ACC112 (cell line): ENCODE measurements around the gene PISD.

Experiments used
- H2AFZ ChIP-seq: fragments of 200-600 bp; sonication (generic); one replicate; pipeline ENCODE4 v1.6.0; 2017; ENCODE audit warnings: antibody characterized with exemption, low read length; ENCODE audit not compliant: unreplicated experiment
- H3K27ac ChIP-seq: fragments of 200-600 bp; sonication (generic); 2 replicates; pipeline ENCODE4 v1.5.1; 2014; ENCODE audit warnings: low read depth, mild to moderate bottlenecking, antibody characterized with exemption, low read length, moderate library complexity
- H3K27me3 ChIP-seq: fragments of 200-600 bp; sonication (generic); 2 replicates; pipeline ENCODE4 v1.6.1; 2014; ENCODE audit warnings: mild to moderate bottlenecking, antibody characterized with exemption, low read length, moderate library complexity, mixed read lengths; ENCODE audit not compliant: insufficient read depth
- H3K36me3 ChIP-seq: fragments of 200-600 bp; sonication (generic); 2 replicates; pipeline ENCODE4 v1.6.1; 2016; ENCODE audit warnings: mild to moderate bottlenecking, antibody characterized with exemption, low read length, moderate library complexity, mixed read lengths; ENCODE audit not compliant: insufficient read depth
- H3K4me1 ChIP-seq: fragments of 200-600 bp; sonication (generic); one replicate; pipeline ENCODE4 v1.6.1; 2016; ENCODE audit warnings: low read length, mixed read lengths; ENCODE audit not compliant: insufficient read depth, unreplicated experiment, control insufficient read depth
- H3K4me3 ChIP-seq: fragments of 200-600 bp; sonication (generic); 2 replicates; pipeline ENCODE4 v1.5.1; 2014; ENCODE audit warnings: mild to moderate bottlenecking, low read depth, low read length
- H3K79me2 ChIP-seq: fragments of 200-600 bp; sonication (generic); one replicate; pipeline ENCODE4 v1.6.0; 2016; ENCODE audit warnings: low read length; ENCODE audit not compliant: control insufficient read depth, unreplicated experiment, insufficient read depth

PISD gene

DNA sequence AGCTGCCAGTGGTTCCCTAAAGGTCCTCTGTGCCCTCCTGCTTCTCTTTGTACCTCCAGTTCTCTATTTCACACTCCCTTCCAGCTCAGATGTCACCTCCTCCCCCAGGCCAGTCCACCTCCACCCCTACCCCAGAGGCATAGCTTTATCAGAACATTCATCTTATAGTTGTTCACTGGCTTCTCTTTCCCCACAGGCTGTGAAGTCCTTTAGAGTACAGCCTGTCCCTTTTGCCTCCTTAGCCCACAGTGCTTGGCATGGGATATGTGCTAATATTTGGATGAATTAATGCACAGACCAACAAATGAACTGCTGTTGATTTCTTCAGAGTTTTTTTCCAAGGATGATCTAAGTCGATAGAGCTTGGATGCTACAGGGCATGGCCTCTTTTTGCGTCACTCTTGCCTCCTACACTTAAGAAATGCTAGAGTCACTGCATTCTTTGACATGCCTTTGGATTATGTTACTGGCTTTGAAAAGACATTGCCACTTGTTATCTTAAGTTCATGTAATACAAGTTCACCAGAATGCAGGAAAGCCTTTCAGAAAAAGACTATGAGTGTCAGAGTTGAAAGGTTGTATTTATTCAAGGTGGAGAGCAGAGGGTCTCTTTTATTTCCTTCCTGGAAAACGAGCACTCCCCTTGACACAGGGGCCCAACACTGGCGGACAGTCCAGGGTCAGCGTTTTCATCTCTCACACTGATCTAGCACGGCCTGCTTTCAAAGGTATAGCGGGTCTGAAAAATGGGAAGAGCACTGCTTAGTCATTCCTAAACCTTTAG lies 75.7 kb downstream of the PISD start:
- Histone ChIP-seq H3K27me3 (no peaks in the 10 kb centered on the region), H2AFZ (no peak overlapping the region), H3K27ac (peak overlapping the region; percentile 100), H3K4me3 (no peak overlapping the region), H3K79me2 (no peaks in the 10 kb centered on the region), H3K4me1 (peaks cover 47% of the 10 kb centered on the region), H3K36me3 (peaks cover 7% of the 10 kb centered on the region; the same call in 1 of the 2 replicates)

DNA sequence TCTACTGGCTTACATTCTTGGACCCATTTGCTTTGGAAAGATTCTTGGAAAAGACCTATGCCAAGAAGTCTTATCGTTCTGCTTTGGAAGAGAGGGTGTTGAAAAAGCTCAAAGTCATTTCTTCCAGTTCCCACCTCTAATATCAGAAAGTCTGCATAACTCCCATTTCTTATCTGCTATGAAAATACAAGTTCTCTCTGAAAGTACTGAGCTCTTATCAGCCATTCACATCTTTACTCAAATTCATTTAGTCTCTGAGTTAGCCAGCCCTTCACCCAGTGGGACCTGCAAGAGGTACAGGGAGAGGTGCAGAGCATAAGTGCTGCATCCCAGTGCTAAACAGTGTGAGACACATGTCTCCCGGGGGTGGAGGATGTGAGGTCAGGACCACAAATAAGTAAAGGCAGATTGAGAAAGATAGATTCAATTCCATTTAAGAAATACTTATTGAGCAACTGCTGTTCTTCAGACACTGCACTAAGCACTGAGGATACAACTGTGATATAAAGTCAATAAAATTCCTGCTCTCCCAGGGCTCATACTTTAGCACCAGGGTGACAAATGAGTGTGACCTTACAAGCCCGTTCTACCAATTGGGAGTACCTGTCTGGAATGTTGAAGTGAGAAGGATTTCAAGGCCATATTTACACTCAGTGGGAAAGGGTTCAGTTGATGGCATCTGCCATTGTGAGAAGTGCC lies 76.7 kb downstream of the PISD start:
- Histone ChIP-seq H3K4me1 (peaks cover 47% of the 10 kb centered on the region), H3K27ac (peak overlapping the region; percentile 100), H3K27me3 (no peaks in the 10 kb centered on the region), H3K79me2 (no peaks in the 10 kb centered on the region), H2AFZ (no peak overlapping the region), H3K4me3 (peak overlapping the region; percentile 47; the same call in 1 of the 2 replicates), H3K36me3 (peaks cover 7% of the 10 kb centered on the region; the same call in 1 of the 2 replicates)

DNA sequence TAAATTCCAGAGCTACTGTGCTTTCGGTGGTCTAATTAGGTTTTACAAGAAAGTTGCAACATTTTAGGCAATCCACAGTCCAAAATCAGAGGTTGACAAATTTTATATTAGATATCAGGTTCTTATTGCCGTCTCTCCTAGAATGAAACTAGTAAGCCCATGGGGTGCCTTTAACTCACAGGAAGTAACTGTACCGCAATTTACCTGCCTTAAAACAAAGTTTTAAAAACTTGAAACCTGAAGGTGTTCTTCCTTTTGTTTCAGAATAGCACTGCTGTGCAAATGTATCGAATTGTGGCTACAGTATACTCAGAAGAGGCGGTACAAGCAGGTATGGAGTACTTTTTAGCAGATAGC lies 77.2 kb downstream of the PISD start:
- Histone ChIP-seq H3K4me3 (peak overlapping the region; percentile 47; the same call in 1 of the 2 replicates), H2AFZ (no peak overlapping the region), H3K27ac (peak overlapping the region; percentile 100), H3K27me3 (no peaks in the 10 kb centered on the region), H3K79me2 (no peaks in the 10 kb centered on the region), H3K36me3 (peaks cover 7% of the 10 kb centered on the region; the same call in 1 of the 2 replicates), H3K4me1 (peaks cover 49% of the 10 kb centered on the region)

DNA sequence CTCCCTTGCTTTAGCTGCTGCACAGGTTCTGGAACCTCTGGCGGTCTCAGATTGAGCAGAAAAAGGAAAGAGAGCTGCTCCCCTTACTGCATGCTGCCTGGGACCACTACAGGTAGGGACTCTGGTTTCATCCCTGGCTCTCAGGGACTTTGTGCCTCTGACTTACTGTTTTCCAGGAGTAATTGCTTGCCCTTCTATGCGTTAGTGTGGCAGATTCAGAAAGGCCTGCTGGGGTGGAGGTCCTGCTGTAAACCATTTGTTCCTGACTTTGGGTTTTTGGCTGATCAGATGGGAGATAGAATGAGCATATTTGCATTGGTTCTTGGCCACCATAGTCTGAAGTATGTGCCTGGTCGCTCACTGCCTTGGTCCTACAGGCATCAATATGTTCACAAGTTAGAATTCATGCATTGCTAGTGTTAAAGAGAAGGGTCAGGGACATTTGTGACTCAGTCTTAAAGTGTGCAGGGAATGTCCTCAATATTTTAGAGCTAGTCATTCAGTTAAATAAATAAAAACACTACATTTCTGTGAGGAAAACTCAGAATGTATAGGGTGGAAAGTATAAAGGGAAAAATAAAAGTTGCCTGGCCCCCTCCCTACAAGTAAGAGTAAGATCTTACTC lies 78.0 kb downstream of the PISD start:
- H3K36me3 ChIP-seq = peaks cover 7% of the 10 kb centered on the region; the same call in 1 of the 2 replicates
- H3K27me3 ChIP-seq = no peaks in the 10 kb centered on the region
- peak overlapping the region; percentile 100 for H3K27ac ChIP-seq
- peaks cover 45% of the 10 kb centered on the region for H3K4me1 ChIP-seq
- H2AFZ ChIP-seq = no peak overlapping the region
- H3K4me3 ChIP-seq = 0 out of 2 replicates have a peak overlapping the region, but pooled peaks have one; percentile 47
- no peaks in the 10 kb centered on the region for H3K79me2 ChIP-seq

DNA sequence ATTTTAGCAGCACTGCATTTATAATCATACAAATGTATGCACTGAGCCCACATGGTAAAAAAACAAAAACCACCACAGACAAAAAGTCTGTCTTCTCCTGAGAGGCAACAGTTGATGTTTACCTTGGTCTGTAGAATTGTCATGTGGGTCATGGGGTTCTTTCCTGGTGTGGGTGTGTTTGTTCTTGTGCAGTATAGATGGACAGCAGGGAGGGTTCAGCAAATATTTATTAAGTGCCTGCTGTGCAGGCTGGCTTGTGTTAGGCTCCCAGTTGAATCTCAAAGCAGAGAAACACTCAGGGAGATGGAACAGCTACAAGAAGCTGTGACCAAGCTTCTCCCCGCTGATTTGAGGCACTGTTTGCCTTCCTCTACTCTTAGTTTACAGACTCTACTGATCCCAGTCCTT lies 82.2 kb downstream of the PISD start:
- H3K4me1 ChIP-seq = peaks cover 18% of the 10 kb centered on the region
- no peak overlapping the region for H2AFZ ChIP-seq
- H3K27me3 ChIP-seq = no peaks in the 10 kb centered on the region
- peak overlapping the region; percentile 10; the same call in 1 of the 2 replicates for H3K27ac ChIP-seq
- no peaks in the 10 kb centered on the region for H3K36me3 ChIP-seq
- H3K79me2 ChIP-seq = no peaks in the 10 kb centered on the region
- no peak overlapping the region for H3K4me3 ChIP-seq

DNA sequence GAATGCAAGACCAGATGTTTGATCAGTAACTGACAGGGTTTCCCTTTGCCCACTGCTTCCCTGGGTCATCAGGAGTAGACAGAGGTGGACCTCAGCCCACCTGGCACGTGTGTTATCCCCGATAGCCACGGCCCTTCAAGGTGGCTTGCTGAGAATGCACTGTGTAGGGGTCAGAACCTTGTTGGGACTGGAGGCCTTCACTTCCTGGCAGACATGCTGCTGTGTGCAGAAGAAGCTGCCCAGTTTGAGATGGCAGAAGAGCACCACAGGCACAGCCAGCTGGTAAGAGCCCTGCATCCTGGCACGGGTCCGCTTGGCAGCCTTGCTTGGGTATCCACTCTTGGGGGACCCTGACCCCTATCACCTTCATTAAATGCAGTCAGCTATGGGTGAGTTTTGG lies 83.8 kb downstream of the PISD start:
- H3K79me2 ChIP-seq = no peaks in the 10 kb centered on the region
- H3K4me3 ChIP-seq = no peak overlapping the region
- peaks cover 13% of the 10 kb centered on the region for H3K4me1 ChIP-seq
- H3K27ac ChIP-seq = no peak overlapping the region
- no peaks in the 10 kb centered on the region for H3K36me3 ChIP-seq
- H2AFZ ChIP-seq = no peak overlapping the region
- no peaks in the 10 kb centered on the region for H3K27me3 ChIP-seq

DNA sequence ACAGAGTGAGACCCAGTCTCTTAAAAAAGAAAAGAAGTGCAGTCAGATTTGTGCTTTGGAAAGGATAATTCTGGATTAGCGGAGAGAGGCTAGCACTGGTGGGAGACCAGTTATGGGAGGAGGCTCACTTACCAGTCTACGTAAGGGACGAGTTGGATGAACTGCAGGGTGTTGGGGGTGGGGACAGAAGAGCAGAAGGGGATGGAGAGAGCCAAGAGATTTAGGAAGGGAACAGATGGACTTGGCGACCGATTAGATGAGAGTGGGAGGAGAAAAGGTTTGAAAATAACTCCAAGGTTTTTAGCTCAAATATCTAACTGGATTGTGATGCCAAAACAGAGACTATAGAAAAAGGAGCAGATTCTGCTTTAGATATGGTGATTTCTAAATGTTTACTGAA lies 84.3 kb downstream of the PISD start:
- H2AFZ ChIP-seq = no peak overlapping the region
- H3K36me3 ChIP-seq = no peaks in the 10 kb centered on the region
- H3K27ac ChIP-seq = no peak overlapping the region
- no peaks in the 10 kb centered on the region for H3K79me2 ChIP-seq
- peaks cover 13% of the 10 kb centered on the region for H3K4me1 ChIP-seq
- H3K4me3 ChIP-seq = no peak overlapping the region
- H3K27me3 ChIP-seq = no peaks in the 10 kb centered on the region

DNA sequence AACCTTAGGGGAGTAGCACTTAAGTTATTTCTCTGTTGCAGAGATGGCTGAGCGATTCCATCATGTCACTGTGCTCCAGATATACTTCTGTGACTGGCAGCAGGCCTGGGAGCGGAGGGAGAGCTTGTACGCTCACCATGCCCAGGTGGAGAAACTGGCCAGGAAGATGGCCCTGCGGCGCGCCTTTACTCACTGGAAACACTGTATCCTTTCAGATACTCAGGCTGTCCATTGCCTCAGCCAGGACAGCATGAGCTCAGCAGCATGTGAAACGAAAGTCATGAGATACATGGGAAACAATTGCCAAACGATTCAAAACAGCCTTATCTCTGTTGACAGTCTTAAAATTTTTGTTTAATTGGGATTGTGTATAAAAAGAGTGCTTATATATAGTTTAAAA lies 86.8 kb downstream of the PISD start:
- Histone ChIP-seq H2AFZ (no peak overlapping the region), H3K27me3 (no peaks in the 10 kb centered on the region), H3K4me3 (no peak overlapping the region), H3K79me2 (no peaks in the 10 kb centered on the region), H3K27ac (no peak overlapping the region), H3K36me3 (no peaks in the 10 kb centered on the region), H3K4me1 (peaks cover 13% of the 10 kb centered on the region)

DNA sequence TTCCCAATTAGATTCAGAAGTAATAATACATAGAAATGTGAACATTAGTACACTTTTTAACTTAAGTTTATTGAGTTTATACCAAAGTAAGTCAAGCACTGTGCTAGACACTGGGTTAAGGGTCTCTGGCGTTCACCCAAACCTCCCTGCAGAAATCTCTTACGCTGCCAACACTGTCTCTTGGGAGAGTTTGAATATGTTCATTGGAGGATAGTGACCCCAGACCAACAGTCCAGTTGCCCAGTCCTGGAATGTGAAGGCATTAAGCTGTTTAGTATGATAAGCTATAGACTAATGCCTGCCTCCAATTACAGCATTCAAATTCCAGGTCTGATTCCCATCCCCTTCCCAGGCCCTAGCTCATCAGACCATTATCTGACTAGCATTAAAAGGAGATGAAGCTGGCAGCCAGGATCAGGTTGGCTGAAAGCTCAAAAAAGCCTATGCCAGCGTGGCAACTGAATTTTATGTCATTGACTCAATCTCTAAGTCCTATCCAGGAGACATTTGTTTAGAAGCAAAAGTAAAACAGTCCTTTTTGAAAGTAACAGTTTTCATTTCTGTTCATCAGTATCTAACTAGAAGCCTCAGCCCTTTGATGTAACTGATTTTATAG lies 87.9 kb downstream of the PISD start:
- Histone ChIP-seq H3K4me1 (peaks cover 10% of the 10 kb centered on the region), H2AFZ (no peak overlapping the region), H3K27ac (peak overlapping the region; percentile 59), H3K27me3 (no peaks in the 10 kb centered on the region), H3K36me3 (no peaks in the 10 kb centered on the region), H3K79me2 (no peaks in the 10 kb centered on the region), H3K4me3 (no peak overlapping the region)

DNA sequence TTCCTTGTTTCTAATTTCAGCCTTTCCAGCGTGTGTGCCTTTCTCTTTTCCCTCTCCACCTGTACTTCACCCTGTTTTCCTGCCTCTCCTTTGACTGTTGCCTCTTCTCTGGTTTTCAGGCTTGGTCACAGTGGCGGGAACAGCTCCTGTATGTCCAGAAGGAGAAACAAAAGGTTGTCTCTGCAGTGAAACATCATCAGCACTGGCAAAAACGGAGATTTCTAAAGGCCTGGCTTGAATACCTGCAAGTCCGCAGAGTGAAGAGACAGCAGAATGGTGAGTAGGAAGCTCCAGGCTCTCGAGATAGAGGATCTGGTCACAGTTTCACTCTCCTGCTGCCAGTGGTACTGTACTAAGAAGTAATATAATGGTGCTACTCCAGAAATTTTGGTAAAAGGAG lies 89.1 kb downstream of the PISD start:
- H3K4me1 ChIP-seq = peaks cover 10% of the 10 kb centered on the region
- no peaks in the 10 kb centered on the region for H3K79me2 ChIP-seq
- H3K27me3 ChIP-seq = no peaks in the 10 kb centered on the region
- H3K4me3 ChIP-seq = no peak overlapping the region
- H3K27ac ChIP-seq = no peak overlapping the region
- H3K36me3 ChIP-seq = no peaks in the 10 kb centered on the region
- H2AFZ ChIP-seq = no peak overlapping the region
